KOPT-K1 (cell line): ENCODE data around the gene BANP.
"Not testable (repeated sequence)": the region's sequence is repeated elsewhere in the genome, so short reads cannot be mapped to it uniquely, and the experiment has no call there.

Experiments used
- H3K27ac ChIP-seq: fragments of 200-600 bp; sonication (generic); 2 replicates; pipeline ENCODE4 v1.5.1; 2016; ENCODE audit warnings: antibody characterized with exemption, mild to moderate bottlenecking, low read depth, low read length; ENCODE audit not compliant: poor library complexity, severe bottlenecking
- H3K36me3 ChIP-seq: fragments of 200-600 bp; sonication (generic); 2 replicates; pipeline ENCODE4 v1.5.1; 2017; ENCODE audit warnings: antibody characterized with exemption, mild to moderate bottlenecking, low read length, moderate library complexity; ENCODE audit not compliant: insufficient read depth
- H3K9me3 ChIP-seq: fragments of 200-600 bp; sonication (generic); 2 replicates; pipeline ENCODE4 v1.5.1; 2017; ENCODE audit warnings: antibody characterized with exemption, low read length, mild to moderate bottlenecking; ENCODE audit not compliant: insufficient read depth, poor library complexity, severe bottlenecking

BANP gene

DNA sequence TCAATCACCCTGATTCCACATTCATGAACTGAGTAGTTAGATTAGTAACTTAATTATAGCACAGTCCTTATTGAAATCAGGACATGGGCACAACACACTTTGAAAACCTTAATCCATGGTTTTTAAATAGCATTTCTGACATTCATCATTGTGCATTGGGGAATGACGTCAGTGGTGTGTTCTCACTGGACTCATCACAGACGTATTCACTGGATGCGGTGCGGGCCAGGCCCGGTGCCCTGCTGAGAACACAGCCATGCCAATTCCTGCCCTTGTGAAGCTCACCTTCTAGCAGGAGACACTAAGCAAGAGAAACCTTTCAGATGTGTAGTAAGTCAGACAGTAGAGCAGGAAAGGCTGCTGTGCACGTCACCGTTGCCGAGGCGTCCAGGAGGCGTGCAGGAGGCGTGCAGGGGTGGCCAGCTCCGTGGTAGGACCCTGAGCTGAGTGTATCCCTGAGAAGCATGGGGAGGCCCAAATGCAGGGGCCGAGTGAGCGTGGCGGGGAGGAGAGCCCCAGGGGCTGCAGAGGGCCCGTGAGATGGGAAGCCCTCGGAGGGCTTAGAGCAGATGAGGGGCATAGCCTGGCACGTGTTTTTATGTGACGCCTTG is 12.9 kb downstream of the BANP start:
- H3K36me3 ChIP-seq = no peaks in the 10 kb centered on the region
- no peaks in the 10 kb centered on the region for H3K9me3 ChIP-seq
- no peak overlapping the region for H3K27ac ChIP-seq

GRCh38 chr16:87965417-87965816 is 14.2 kb downstream of the BANP start:
- Histone ChIP-seq H3K9me3 (no peaks in the 10 kb centered on the region), H3K36me3 (no peaks in the 10 kb centered on the region), H3K27ac (no peak overlapping the region)

- Histone ChIP-seq H3K9me3 (peaks cover 2% of the 10 kb centered on the region), H3K36me3 (peaks cover 2% of the 10 kb centered on the region; the same call in 1 of the 2 replicates), H3K27ac (no peak overlapping the region)
Measured at GRCh38 chr16:87966064-87966645, 14.9 kb downstream of the BANP start.

DNA sequence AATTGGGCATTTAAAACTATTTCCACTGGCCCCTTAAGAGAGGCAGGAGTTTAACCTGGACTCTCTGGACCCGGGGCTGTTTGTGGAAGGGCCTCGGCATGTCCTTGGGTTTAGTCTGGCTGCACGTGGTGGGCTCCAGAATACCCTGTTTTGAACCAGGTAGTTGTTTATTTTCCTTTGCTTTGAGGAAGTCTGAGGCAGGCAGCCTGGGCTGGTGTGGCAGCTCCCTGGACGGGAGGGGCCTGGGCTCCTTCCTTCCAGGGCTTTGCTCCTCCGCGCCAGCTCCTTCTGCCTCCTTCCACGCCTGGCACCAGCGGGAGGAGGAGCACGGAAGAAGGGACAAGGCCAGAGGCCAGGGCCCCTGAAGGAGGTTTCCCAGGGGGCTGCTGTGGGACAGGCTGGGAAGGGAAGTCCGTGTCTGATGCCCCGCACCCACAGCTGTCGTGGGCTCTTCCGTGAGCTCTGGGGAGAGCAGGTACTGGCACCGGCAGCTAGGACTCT is 15.5 kb downstream of the BANP start:
- H3K36me3 ChIP-seq = peaks cover 8% of the 10 kb centered on the region; the same call in 1 of the 2 replicates
- peaks cover 8% of the 10 kb centered on the region for H3K9me3 ChIP-seq
- H3K27ac ChIP-seq = no peak overlapping the region

DNA sequence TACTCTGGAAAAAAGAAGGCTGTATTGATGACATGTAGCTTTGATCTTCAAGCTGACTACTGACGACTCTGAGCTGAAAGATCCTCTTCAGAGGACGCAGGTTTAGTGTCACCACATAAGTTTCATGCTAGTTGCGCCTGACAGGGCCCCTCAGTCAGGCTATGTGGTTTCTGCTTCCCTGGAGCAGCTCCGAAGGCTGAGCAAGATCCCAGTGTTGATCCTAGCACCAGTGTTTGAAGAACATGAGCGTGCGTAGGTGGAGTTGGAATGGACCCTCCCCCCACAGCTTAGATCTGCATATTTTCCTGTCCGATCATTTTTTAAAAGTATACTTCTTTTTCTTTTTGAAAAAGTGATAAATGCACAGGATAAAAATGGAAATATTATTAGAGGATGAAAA is 17.3 kb downstream of the BANP start:
- H3K36me3 ChIP-seq = peaks cover 10% of the 10 kb centered on the region; the same call in 1 of the 2 replicates
- peaks cover 19% of the 10 kb centered on the region for H3K9me3 ChIP-seq
- H3K27ac ChIP-seq = no peak overlapping the region

GRCh38 chr16:87970186-87970585 is 19.0 kb downstream of the BANP start:
- peaks cover 12% of the 10 kb centered on the region for H3K36me3 ChIP-seq
- H3K9me3 ChIP-seq = peaks cover 19% of the 10 kb centered on the region
- H3K27ac ChIP-seq = no peak overlapping the region

DNA sequence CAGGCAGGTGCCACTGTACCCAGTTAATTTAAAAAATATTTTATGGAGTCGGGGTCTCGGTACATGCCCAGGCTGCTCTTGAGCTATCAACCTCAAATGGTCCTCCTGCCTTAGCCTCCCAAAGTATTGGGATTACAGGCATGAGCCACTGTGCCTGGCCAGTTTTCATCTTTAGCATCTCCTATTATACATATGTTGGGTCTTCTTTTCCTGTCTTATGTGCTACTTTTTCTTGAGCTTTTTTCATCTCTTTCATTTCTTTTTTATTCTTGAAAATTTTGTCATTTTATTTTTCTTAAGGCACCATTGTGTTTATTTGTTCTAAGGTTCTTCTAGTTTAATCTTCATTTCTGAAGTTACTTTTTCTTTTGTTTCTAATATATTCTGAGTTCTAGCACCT is 20.7 kb downstream of the BANP start:
- H3K27ac ChIP-seq = no peak overlapping the region
- H3K36me3 ChIP-seq = peaks cover 15% of the 10 kb centered on the region
- peaks cover 19% of the 10 kb centered on the region for H3K9me3 ChIP-seq

DNA sequence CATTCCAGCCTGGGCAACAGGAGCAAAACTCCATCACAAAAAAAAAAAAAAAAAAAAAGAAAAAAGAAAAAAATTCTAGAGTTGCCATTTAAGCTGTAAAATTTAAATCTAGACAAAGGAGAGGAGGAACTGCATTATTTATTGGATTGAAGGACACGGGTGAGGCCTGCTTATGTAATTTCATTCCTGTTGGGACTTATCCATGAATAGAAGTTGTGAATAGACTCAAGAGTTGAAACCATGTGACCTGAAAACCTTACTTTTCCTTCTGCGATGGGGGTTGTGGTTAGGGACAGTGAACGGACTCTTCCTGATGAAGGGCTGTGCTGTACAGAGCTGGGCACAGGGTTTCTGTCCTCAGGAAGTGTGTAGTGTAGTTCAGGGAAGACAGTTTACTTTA is 22.5 kb downstream of the BANP start:
- Histone ChIP-seq H3K36me3 (peaks cover 21% of the 10 kb centered on the region), H3K9me3 (peaks cover 19% of the 10 kb centered on the region), H3K27ac (no peak overlapping the region)

DNA sequence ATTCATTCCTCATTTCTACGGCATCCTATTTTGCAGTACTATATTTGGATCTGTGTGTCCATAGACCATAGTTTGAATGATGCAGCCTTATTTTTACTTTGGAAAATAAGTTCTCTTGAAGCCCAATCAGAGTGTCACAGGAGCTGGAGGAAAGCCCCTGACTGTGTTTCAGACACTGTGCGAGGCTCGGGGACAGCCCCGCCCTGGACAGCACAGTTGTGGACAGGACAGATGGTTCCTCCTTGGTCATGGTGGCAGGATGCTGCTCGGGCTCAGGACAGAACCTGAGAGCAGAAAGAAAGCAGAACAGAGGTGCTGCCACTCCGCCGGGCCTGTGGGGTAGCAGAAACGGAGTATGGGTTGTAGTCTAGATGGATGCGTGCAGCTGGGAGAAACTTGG is 22.9 kb downstream of the BANP start:
- Histone ChIP-seq H3K9me3 (peaks cover 19% of the 10 kb centered on the region), H3K36me3 (peaks cover 22% of the 10 kb centered on the region), H3K27ac (no peak overlapping the region)

DNA sequence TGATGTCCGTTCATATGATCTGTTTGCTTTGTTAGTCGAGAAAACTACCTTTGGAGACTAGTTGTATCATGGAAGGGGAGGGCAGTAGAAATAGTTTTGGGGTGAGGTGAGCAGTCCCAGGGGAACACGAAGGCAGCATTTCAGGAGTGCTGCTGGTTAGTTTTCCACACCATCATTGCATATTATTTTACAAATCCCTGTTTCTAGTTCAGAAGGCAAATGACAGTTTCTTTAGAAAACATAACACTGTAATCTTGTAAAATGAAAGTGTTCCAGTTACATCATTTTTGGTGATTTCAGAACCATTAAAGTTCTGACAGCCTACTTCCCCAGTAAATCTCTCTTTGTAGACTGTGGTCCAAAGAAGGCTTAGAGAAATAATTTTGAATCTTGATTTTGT is 25.4 kb downstream of the BANP start:
- H3K36me3 ChIP-seq = peaks cover 17% of the 10 kb centered on the region
- no peak overlapping the region for H3K27ac ChIP-seq

DNA sequence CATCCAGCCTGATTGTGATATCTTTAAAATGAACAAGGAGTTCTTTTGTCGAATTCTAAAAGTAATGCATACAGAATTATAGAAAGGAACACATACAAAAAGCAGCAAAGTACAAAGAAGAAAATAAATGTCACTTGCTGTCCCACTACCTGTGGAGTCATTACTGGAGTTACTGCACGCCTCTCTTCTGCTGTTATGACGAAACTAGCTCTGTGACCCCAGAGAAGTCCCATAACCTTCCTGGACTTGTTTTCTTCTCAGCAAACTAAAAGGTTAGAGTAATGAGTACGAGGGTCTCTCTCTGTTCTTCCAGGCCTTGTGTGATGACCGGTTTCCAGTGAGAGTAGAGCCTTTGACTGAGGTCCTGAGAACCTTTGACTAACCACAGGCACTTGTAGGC is 26.9 kb downstream of the BANP start:
- Histone ChIP-seq H3K36me3 (peaks cover 25% of the 10 kb centered on the region), H3K27ac (no peak overlapping the region), H3K9me3 (no peaks in the 10 kb centered on the region)

More for the DNA sequence above, 25.4 kb downstream of the BANP start:
- peaks cover 12% of the 10 kb centered on the region for H3K9me3 ChIP-seq

DNA sequence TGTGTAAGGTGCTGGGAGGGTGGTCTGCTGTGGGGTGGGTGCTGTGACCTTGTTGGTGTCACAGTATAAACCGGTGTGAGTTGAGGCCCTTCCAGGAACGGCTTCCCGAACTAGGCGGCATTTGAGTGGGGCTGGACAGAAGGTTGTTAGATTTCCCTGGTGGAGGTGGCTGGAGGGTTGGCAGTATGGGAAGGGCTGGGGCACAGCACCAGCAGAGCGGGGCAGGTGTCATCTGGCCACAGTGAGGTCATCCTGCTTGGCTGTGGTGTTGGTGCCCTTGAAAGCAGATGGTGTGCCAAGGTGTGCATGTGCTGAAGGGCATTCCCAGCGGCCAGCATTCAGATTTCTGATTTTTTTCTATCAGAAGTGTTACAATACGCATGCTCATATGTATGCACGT is 28.1 kb downstream of the BANP start:
- peaks cover 29% of the 10 kb centered on the region for H3K36me3 ChIP-seq
- H3K27ac ChIP-seq = no peak overlapping the region
- H3K9me3 ChIP-seq = no peaks in the 10 kb centered on the region

GRCh38 chr16:87979911-87980630 is 28.8 kb downstream of the BANP start:
- H3K27ac ChIP-seq, H3K9me3 ChIP-seq: not testable (repeated sequence)
- H3K36me3 ChIP-seq = peaks cover 35% of the 10 kb centered on the region

GRCh38 chr16:87981376-87981775 is 30.1 kb downstream of the BANP start:
- not testable (repeated sequence) for H3K27ac ChIP-seq, H3K9me3 ChIP-seq
- peaks cover 40% of the 10 kb centered on the region; the same call in 1 of the 2 replicates for H3K36me3 ChIP-seq

GRCh38 chr16:87982581-87983041 is 31.4 kb downstream of the BANP start:
- Histone ChIP-seq H3K27ac (no peak overlapping the region), H3K36me3 (peaks cover 40% of the 10 kb centered on the region; the same call in 1 of the 2 replicates), H3K9me3 (no peaks in the 10 kb centered on the region)
